Body of pancreas (tissue), 4 donors: ENCODE measurements around the gene IRF6. TPM values are rescaled to one million over a fixed set of nuclear protein-coding genes. Genes with fewer than 3 reads are reported as not detected.

ENCODE experiments used
- ATAC-seq: fragments of 150-250 bp; one replicate; pipeline ENCODE4 v1.9.1; 2016
- DNase-seq, 4 donors: peaks; one replicate each; pipeline ENCODE4 v3.0.0-alpha.2; 2019
- H3K27ac ChIP-seq, 4 donors: fragments of 200-600 bp; sonication (generic); 1 replicate in 3 of 4; 2 replicates in 1 of 4; pipeline versions ENCODE4 v1.5.1 to v1.6.1; 2016 to 2019; ENCODE audit warnings: mild to moderate bottlenecking in 1 of 4, mixed read lengths in 1 of 4, moderate library complexity in 1 of 4
- H3K27me3 ChIP-seq, 2 donors: fragments of 200-600 bp; sonication (generic); one replicate each; pipeline ENCODE4 v1.6.0; 2016; ENCODE audit warnings: mild to moderate bottlenecking in 1 of 2
- H3K36me3 ChIP-seq, 2 donors: fragments of 200-600 bp; sonication (generic); replicated peaks in 1 of 2; 2 replicates each; pipeline ENCODE4 v1.5.1; 2016; ENCODE audit warnings: low read depth in 2 of 2; ENCODE audit not compliant: insufficient read depth in 1 of 2
- H3K4me1 ChIP-seq: fragments of 200-600 bp; sonication (generic); one replicate; pipeline ENCODE4 v1.6.0; 2016
- H3K4me3 ChIP-seq, 2 donors: fragments of 200-600 bp; sonication (generic); 1 replicate in 1 of 2; 2 replicates in 1 of 2; pipeline ENCODE4 v1.5.1; 2016 to 2019
- H3K9me3 ChIP-seq, 3 donors: fragments of 200-600 bp; sonication (generic); 1 replicate in 2 of 3; 2 replicates in 1 of 3; pipeline ENCODE4 v1.5.1; 2016
- CTCF ChIP-seq, 7 experiments: fragments of 450-650 bp in 4 of 7; fragments of 200-600 bp in 3 of 7; sonication (generic) in 3 of 7; IDR thresholded peaks; one replicate each; pipeline ENCODE4 v1.5.1; 2016 to 2019; ENCODE audit warnings: antibody characterized with exemption in 7 of 7
- POLR2A ChIP-seq, 3 donors: fragments of 450-650 bp; IDR thresholded peaks; one replicate each; pipeline ENCODE4 v1.6.1; 2016; ENCODE audit warnings: antibody characterized with exemption in 3 of 3, mild to moderate bottlenecking in 2 of 3
- WGBS, 2 donors: methylation state at CpG; one replicate each; pipeline ENCODE4 v1.1.5; 2017; 5-methylcytosine and 5-hydroxymethylcytosine counted together
- intact Hi-C: fragments of 100-400 bp; cut with DNase I; formaldehyde crosslinking; loops from one replicate; pipeline ENCODE4 v1.15.1; 2023
- total RNA-seq, 2 donors: library from RNA; depleted of rRNA; stranded (reverse); fragments of >200 nt; gene quantifications; one replicate each; pipeline ENCODE4 v1.1.0, GENCODE V29; 2016

IRF6 gene
- total RNA-seq, 2 donors from 2014 or later, result 13.2 to 20.0 TPM

- no peak overlapping the region for H3K4me3 ChIP-seq
- H3K4me1 ChIP-seq, result peaks cover 4% of the 10 kb centered on the region
- no peaks in the 10 kb centered on the region for H3K9me3 ChIP-seq
- H3K27me3 ChIP-seq, result no peaks in the 10 kb centered on the region
- intact Hi-C loops, result no loop called here
- no peak for ATAC-seq
- no peak for DNase-seq
- 16 to 43% methylated on average over 1 of the region's 1 CpG for WGBS, 2 donors
- TF ChIP-seq POLR2A (IDR thresholded peaks at IDR 0.05), result no peak
- TF ChIP-seq CTCF (IDR thresholded peaks at IDR 0.05), result no peak
- H3K27ac ChIP-seq, result no peak overlapping the region
- no peaks in the 10 kb centered on the region for H3K36me3 ChIP-seq
Measured at GRCh38 chr1:209819058-209819457, 13.1 kb upstream of the IRF6 start.

- no peaks in the 10 kb centered on the region for H3K27me3 ChIP-seq
- H3K27ac ChIP-seq, result no peak overlapping the region
- no peak for DNase-seq
- H3K4me3 ChIP-seq, result no peak overlapping the region
- no peak for ATAC-seq
- TF ChIP-seq CTCF (IDR thresholded peaks at IDR 0.05), result no peak
- H3K9me3 ChIP-seq, result no peaks in the 10 kb centered on the region
- intact Hi-C loops, result no loop called here
- H3K36me3 ChIP-seq, result no peaks in the 10 kb centered on the region
- WGBS, 2 donors, result 87 to 100% methylated on average over 1 of the region's 1 CpG
- peaks cover under 1% of the 10 kb centered on the region for H3K4me1 ChIP-seq
Measured at GRCh38 chr1:209817691-209818090, 11.7 kb upstream of the IRF6 start.

GRCh38 chr1:209816923-209817322, 11.0 kb upstream of the IRF6 start:
- H3K36me3 ChIP-seq, result no peaks in the 10 kb centered on the region
- no peaks in the 10 kb centered on the region for H3K9me3 ChIP-seq
- intact Hi-C loops, result no loop called here
- H3K4me1 ChIP-seq, result no peaks in the 10 kb centered on the region
- H3K4me3 ChIP-seq, result no peak overlapping the region
- H3K27me3 ChIP-seq, result no peaks in the 10 kb centered on the region
- ATAC-seq (no peak), DNase-seq (no peak)
- no peak for TF ChIP-seq POLR2A (IDR thresholded peaks at IDR 0.05)
- no peak for TF ChIP-seq CTCF (IDR thresholded peaks at IDR 0.05)
- H3K27ac ChIP-seq, result no peak overlapping the region
- 62 to 67% methylated on average over 3 of the region's 3 CpGs for WGBS, 2 donors

- TF ChIP-seq CTCF (IDR thresholded peaks at IDR 0.05) (no peak), POLR2A (IDR thresholded peaks at IDR 0.05) (no peak)
- no peak for DNase-seq
- no peaks in the 10 kb centered on the region for H3K36me3 ChIP-seq
- no peak overlapping the region for H3K4me3 ChIP-seq
- intact Hi-C loops, result no loop called here
- no peaks in the 10 kb centered on the region for H3K4me1 ChIP-seq
- peak overlapping the region in 2 of 4 donors; percentile 51 to 67 for H3K27ac ChIP-seq
- H3K9me3 ChIP-seq, result no peaks in the 10 kb centered on the region
- H3K27me3 ChIP-seq, result no peaks in the 10 kb centered on the region
- 72 to 74% methylated on average over 6 of the region's 6 CpGs for WGBS, 2 donors
- ATAC-seq, result peak; percentile 24
Measured at GRCh38 chr1:209815931-209816341, 10.0 kb upstream of the IRF6 start.

GRCh38 chr1:209815490-209815889, 9.5 kb upstream of the IRF6 start:
- peak overlapping the region in 2 of 4 donors; percentile 51 to 67 for H3K27ac ChIP-seq
- H3K27me3 ChIP-seq, result no peaks in the 10 kb centered on the region
- no peaks in the 10 kb centered on the region for H3K36me3 ChIP-seq
- no peaks in the 10 kb centered on the region for H3K4me1 ChIP-seq
- intact Hi-C loops, result no loop called here
- no peaks in the 10 kb centered on the region for H3K9me3 ChIP-seq
- DNase-seq, result no peak
- WGBS, 2 donors, result 69 to 76% methylated on average over 3 of the region's 3 CpGs
- peak; percentile 24 for ATAC-seq
- no peak overlapping the region for H3K4me3 ChIP-seq
- TF ChIP-seq CTCF (IDR thresholded peaks at IDR 0.05), result no peak
- TF ChIP-seq POLR2A (IDR thresholded peaks at IDR 0.05), result no peak
